NCI-H748 treated with DMSO at 0.1 percent for 48 hours (cell line): Measurements from ENCODE around the gene FGF12.

ENCODE experiments used
- DNase-seq: peaks from one replicate; lab custom pipeline; 2025; lab: John Stamatoyannopoulos, UW

Gene FGF12

GRCh38 chr3:192186498-192186897, 540.8 kb downstream of the FGF12 start:
- DNase-seq = no peak

GRCh38 chr3:192186045-192186444, 541.3 kb downstream of the FGF12 start:
- no peak for DNase-seq

- no peak for DNase-seq
These were observed 544.2 kb downstream of the FGF12 start for GRCh38 chr3:192183109-192183508.

GRCh38 chr3:192181151-192181550, 546.2 kb downstream of the FGF12 start:
- no peak for DNase-seq

GRCh38 chr3:192177383-192177782, 550.0 kb downstream of the FGF12 start:
- no peak for DNase-seq

- no peak for DNase-seq
These were observed 553.1 kb downstream of the FGF12 start for GRCh38 chr3:192174283-192174682.

- DNase-seq = no peak
These were observed 556.1 kb downstream of the FGF12 start for GRCh38 chr3:192171213-192171612.

GRCh38 chr3:192170659-192171058, 556.7 kb downstream of the FGF12 start:
- no peak for DNase-seq

- no peak for DNase-seq
These were observed 557.3 kb downstream of the FGF12 start for GRCh38 chr3:192170031-192170430.

GRCh38 chr3:192169332-192169915, 557.9 kb downstream of the FGF12 start:
- DNase-seq = no peak

GRCh38 chr3:192168202-192168601, 559.1 kb downstream of the FGF12 start:
- no peak for DNase-seq

- no peak for DNase-seq
These were observed 561.8 kb downstream of the FGF12 start for GRCh38 chr3:192165552-192165951.

- no peak for DNase-seq
These were observed 565.7 kb downstream of the FGF12 start for GRCh38 chr3:192161661-192162060.

GRCh38 chr3:192156382-192156781, 571.0 kb downstream of the FGF12 start:
- DNase-seq = no peak

- no peak for DNase-seq
These were observed 572.1 kb downstream of the FGF12 start for GRCh38 chr3:192155194-192155593.

- no peak for DNase-seq
These were observed 594.1 kb downstream of the FGF12 start for GRCh38 chr3:192133271-192133670.

- DNase-seq = peak; percentile 25
These were observed 596.7 kb downstream of the FGF12 start for GRCh38 chr3:192130534-192131132.

GRCh38 chr3:192129586-192129985, 597.8 kb downstream of the FGF12 start:
- DNase-seq = no peak

- DNase-seq = no peak
These were observed 598.4 kb downstream of the FGF12 start for GRCh38 chr3:192128922-192129321.

- DNase-seq = no peak
These were observed 599.3 kb downstream of the FGF12 start for GRCh38 chr3:192128060-192128459.

GRCh38 chr3:192122832-192123594, 604.3 kb downstream of the FGF12 start:
- DNase-seq = no peak

GRCh38 chr3:192121923-192122322, 605.4 kb downstream of the FGF12 start:
- peak; percentile 15 for DNase-seq

- DNase-seq = no peak
These were observed 618.5 kb downstream of the FGF12 start for GRCh38 chr3:192108820-192109219.
